ENCODE results near the gene MEI4. TPM values are rescaled to one million over a fixed set of nuclear protein-coding genes. Genes with fewer than 3 reads are reported as not detected.

MEI4 gene
- polyA plus RNA-seq, 1 donor from 2014 or later, result not detected

DNA sequence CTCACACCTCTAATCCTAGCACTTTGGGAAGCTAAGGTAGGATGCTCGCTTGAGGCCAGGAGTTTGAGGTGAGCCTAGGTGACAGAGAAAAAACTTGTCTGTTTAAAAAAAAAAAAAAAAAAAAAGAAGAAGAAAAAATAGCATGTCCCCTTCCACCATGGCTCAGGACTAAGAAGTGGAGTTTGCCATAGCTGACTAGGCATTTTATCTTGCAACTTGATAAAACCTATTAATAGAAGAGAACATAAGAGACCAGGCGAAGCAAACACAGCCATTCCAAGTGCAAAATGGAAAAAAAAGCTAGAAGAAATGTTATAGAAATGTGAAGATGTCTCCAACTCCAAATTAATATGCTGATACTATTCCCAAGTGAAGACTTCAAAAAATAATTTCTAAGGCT, 277.5 kb downstream of the MEI4 start:
- Histone ChIP-seq H3F3A (ENCODE audit: insufficient read depth, low read length, poor library complexity, severe bottlenecking) (no peaks in the 10 kb centered on the region), H3K27ac (ENCODE audit: low read length) (no peak overlapping the region), H3K27me3 (ENCODE audit: insufficient read depth, low read depth, low read length) (no peaks in the 10 kb centered on the region), H3K9ac (ENCODE audit: low read length) (no peak overlapping the region), H4K20me1 (ENCODE audit: insufficient read depth) (no peaks in the 10 kb centered on the region), H3K9me2 (ENCODE audit: insufficient read depth, low read length) (no peaks in the 10 kb centered on the region), H3K9me3 (ENCODE audit: low read length) (no peaks in the 10 kb centered on the region), H3K36me3 (ENCODE audit: insufficient read depth, low read length) (no peaks in the 10 kb centered on the region), H3K4me2 (ENCODE audit: low read length) (no peak overlapping the region), H2AFZ (ENCODE audit: low read depth, low read length) (no peak overlapping the region), H3K4me3 (ENCODE audit: low read length) (no peak overlapping the region), H3K79me2 (replicated peaks; ENCODE audit: insufficient read depth, low read length) (no peaks in the 10 kb centered on the region)
- TF ChIP-seq TAF1 (IDR thresholded peaks at IDR 0.05; ENCODE audit: low read depth) (no peak), EZH2 (IDR thresholded peaks at IDR 0.05; ENCODE audit: borderline replicate concordance, insufficient read depth, low read length, poor library complexity, severe bottlenecking) (no peak), SMC3 (conservative IDR thresholded peaks at IDR 0.05; ENCODE audit: poor library complexity) (no peak)

DNA sequence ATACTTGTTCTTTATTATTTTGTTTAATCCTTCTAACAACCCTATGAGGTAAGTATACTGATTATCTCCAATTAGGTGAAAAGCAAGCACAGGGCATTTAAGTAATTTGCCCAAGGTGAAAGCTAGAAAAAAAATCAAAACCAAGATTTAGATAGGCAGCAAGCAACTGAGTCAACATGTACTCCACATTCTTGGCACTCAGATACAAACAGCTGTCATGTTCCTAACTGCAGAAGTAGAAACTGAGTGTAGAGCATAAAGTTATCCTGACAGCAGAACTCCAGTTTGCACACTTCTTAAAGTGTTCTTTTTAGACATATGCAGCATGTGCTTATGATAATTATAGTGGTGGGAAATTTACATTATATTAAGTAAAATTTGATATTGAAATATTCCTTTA, 278.1 kb downstream of the MEI4 start:
- no peaks in the 10 kb centered on the region for H3K27me3 ChIP-seq (ENCODE audit: insufficient read depth, low read depth, low read length)
- H3K27ac ChIP-seq (ENCODE audit: low read length), result no peak overlapping the region
- no peaks in the 10 kb centered on the region for H3F3A ChIP-seq (ENCODE audit: insufficient read depth, low read length, poor library complexity, severe bottlenecking)
- no peaks in the 10 kb centered on the region for H3K36me3 ChIP-seq (ENCODE audit: insufficient read depth, low read length)
- no peak overlapping the region for H3K9ac ChIP-seq (ENCODE audit: low read length)
- no peak overlapping the region for H2AFZ ChIP-seq (ENCODE audit: low read depth, low read length)
- H3K4me2 ChIP-seq (ENCODE audit: low read length), result no peak overlapping the region
- H3K4me3 ChIP-seq (ENCODE audit: low read length), result no peak overlapping the region
- no peaks in the 10 kb centered on the region for H4K20me1 ChIP-seq (ENCODE audit: insufficient read depth)
- H3K9me2 ChIP-seq (ENCODE audit: insufficient read depth, low read length), result no peaks in the 10 kb centered on the region
- no peaks in the 10 kb centered on the region for H3K9me3 ChIP-seq (ENCODE audit: low read length)
- H3K79me2 ChIP-seq (replicated peaks; ENCODE audit: insufficient read depth, low read length), result no peaks in the 10 kb centered on the region
- TF ChIP-seq CTCF (IDR thresholded peaks at IDR 0.05; ENCODE audit: poor library complexity, severe bottlenecking), result no peak
- TF ChIP-seq EZH2 (IDR thresholded peaks at IDR 0.05; ENCODE audit: borderline replicate concordance, insufficient read depth, low read length, poor library complexity, severe bottlenecking), result no peak

DNA sequence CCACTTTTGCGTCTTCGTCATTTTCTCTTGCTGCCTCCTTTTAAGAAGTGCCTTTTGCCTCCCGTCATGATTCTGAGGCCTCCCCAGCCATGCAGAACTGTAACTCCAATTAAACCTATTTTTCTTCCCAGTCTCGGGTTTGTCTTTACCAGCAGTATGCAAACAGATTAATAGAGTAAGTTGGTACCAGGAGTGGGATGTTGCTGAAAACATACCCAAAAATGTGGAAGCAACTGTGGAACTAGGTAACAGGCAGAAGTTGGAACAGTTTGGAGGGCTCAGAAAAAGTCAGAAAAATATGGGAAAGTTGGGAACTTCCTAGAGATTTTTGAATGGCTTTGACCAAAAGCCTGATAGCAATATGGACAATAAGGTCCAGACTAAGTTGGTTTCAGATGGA, 309.2 kb downstream of the MEI4 start:
- no peak for TF ChIP-seq POLR2AphosphoS5 (IDR thresholded peaks at IDR 0.05)
- no peak for TF ChIP-seq SMC3 (conservative IDR thresholded peaks at IDR 0.05; ENCODE audit: poor library complexity)
- TF ChIP-seq, protein P1, sequence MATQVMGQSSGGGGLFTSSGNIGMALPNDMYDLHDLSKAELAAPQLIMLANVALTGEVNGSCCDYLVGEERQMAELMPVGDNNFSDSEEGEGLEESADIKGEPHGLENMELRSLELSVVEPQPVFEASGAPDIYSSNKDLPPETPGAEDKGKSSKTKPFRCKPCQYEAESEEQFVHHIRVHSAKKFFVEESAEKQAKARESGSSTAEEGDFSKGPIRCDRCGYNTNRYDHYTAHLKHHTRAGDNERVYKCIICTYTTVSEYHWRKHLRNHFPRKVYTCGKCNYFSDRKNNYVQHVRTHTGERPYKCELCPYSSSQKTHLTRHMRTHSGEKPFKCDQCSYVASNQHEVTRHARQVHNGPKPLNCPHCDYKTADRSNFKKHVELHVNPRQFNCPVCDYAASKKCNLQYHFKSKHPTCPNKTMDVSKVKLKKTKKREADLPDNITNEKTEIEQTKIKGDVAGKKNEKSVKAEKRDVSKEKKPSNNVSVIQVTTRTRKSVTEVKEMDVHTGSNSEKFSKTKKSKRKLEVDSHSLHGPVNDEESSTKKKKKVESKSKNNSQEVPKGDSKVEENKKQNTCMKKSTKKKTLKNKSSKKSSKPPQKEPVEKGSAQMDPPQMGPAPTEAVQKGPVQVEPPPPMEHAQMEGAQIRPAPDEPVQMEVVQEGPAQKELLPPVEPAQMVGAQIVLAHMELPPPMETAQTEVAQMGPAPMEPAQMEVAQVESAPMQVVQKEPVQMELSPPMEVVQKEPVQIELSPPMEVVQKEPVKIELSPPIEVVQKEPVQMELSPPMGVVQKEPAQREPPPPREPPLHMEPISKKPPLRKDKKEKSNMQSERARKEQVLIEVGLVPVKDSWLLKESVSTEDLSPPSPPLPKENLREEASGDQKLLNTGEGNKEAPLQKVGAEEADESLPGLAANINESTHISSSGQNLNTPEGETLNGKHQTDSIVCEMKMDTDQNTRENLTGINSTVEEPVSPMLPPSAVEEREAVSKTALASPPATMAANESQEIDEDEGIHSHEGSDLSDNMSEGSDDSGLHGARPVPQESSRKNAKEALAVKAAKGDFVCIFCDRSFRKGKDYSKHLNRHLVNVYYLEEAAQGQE (IDR thresholded peaks at IDR 0.05; ENCODE audit: borderline replicate concordance), result no peak
- no peak for TF ChIP-seq CTCF (IDR thresholded peaks at IDR 0.05; ENCODE audit: poor library complexity, severe bottlenecking)
- no peak for TF ChIP-seq MXI1 (conservative IDR thresholded peaks at IDR 0.05; ENCODE audit: poor library complexity, severe bottlenecking)
- TF ChIP-seq RAD21 (conservative IDR thresholded peaks at IDR 0.05), result no peak
- no peak for TF ChIP-seq EP300 (conservative IDR thresholded peaks at IDR 0.05; ENCODE audit: poor library complexity, severe bottlenecking)
- TF ChIP-seq TAF1 (IDR thresholded peaks at IDR 0.05; ENCODE audit: low read depth), result no peak
- no peak for TF ChIP-seq EZH2 (IDR thresholded peaks at IDR 0.05; ENCODE audit: borderline replicate concordance, insufficient read depth, low read length, poor library complexity, severe bottlenecking)
- no peaks in the 10 kb centered on the region for H3F3A ChIP-seq (ENCODE audit: insufficient read depth, low read length, poor library complexity, severe bottlenecking)
- no peaks in the 10 kb centered on the region for H3K36me3 ChIP-seq (ENCODE audit: insufficient read depth, low read length)
- H3K9me2 ChIP-seq (ENCODE audit: insufficient read depth, low read length), result no peaks in the 10 kb centered on the region
- no peak overlapping the region for H3K4me3 ChIP-seq (ENCODE audit: low read length)
- no peak overlapping the region for H3K4me2 ChIP-seq (ENCODE audit: low read length)
- H4K20me1 ChIP-seq (ENCODE audit: insufficient read depth), result no peaks in the 10 kb centered on the region
- H3K79me2 ChIP-seq (replicated peaks; ENCODE audit: insufficient read depth, low read length), result no peaks in the 10 kb centered on the region
- H3K9ac ChIP-seq (ENCODE audit: low read length), result no peak overlapping the region
- no peaks in the 10 kb centered on the region for H3K27me3 ChIP-seq (ENCODE audit: insufficient read depth, low read depth, low read length)
- peaks cover 4% of the 10 kb centered on the region for H3K9me3 ChIP-seq (ENCODE audit: low read length)
- H2AFZ ChIP-seq (ENCODE audit: low read depth, low read length), result no peak overlapping the region
- no peak overlapping the region for H3K27ac ChIP-seq (ENCODE audit: low read length)
